ENCODE data around the gene GPR149.

The GPR149 gene

DNA sequence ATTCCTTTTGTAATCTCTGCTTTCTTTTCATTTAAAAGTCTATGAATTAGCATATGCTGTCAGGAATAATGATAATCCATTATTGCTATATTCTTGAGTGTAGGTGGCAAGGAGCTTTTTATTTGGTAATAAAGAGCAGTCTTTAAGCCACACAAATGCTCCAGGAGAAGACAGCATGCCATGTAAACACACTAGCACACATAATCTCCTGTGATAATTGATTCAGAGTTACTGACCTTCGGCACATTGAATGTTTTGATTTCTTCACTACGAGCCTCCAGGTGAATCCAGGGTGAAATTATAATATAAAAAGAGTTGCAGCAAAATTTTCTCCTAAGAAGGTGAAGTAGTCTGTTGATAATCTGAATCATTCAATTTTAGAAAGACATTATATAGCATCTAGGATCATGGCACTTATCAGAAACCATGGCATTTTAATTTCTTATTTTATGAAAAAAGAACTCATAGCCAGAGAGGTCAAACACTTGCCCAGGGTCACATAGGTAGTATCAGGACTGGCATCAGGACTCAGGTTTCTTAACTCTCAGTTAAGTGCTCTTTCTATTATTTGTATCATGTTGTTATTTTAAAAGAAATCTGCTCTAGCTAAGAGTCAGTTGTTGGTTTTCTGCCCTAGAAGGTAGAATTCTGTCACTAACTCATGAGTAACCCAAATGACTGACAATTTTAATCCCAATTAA, 84.4 kb downstream of the GPR149 start:
- Histone ChIP-seq H3K4me3 (ENCODE audit: low read depth, low read length) (no peak overlapping the region), H2AFZ (ENCODE audit: low read length, unreplicated experiment) (no peak overlapping the region), H3K36me3 (ENCODE audit: insufficient read depth, low read length) (no peaks in the 10 kb centered on the region), H3K79me2 (ENCODE audit: control insufficient read depth, insufficient read depth, low read length, unreplicated experiment) (no peaks in the 10 kb centered on the region), H3K4me1 (ENCODE audit: control insufficient read depth, insufficient read depth, low read length, unreplicated experiment) (no peaks in the 10 kb centered on the region), H3K27ac (ENCODE audit: low read depth, low read length) (no peak overlapping the region), H3K27me3 (ENCODE audit: insufficient read depth, low read length) (peaks cover 18% of the 10 kb centered on the region)

DNA sequence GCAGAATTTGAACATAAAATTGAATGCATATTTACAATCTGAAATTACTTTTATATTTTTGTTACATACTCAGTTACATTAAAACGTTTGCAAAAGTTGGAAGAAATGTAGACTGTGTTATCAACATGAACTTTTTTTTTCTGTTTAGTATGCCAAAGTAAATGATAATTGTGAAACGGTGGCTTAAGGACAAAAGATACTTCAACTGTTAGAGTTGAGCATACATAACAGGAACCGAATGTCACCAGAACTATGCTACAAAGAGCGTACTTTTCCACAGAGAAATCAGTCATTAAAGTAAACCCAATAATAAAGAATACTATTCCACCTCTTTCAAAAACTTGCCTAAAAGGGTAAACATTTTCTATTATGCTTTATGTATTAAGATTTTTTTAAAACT, 91.4 kb downstream of the GPR149 start:
- no peak overlapping the region for H3K27ac ChIP-seq (ENCODE audit: low read depth, low read length)
- H3K79me2 ChIP-seq (ENCODE audit: control insufficient read depth, insufficient read depth, low read length, unreplicated experiment), result no peaks in the 10 kb centered on the region
- H3K4me3 ChIP-seq (ENCODE audit: low read depth, low read length), result no peak overlapping the region
- peaks cover 4% of the 10 kb centered on the region for H3K4me1 ChIP-seq (ENCODE audit: control insufficient read depth, insufficient read depth, low read length, unreplicated experiment)
- H3K27me3 ChIP-seq (ENCODE audit: insufficient read depth, low read length), result no peaks in the 10 kb centered on the region
- H2AFZ ChIP-seq (ENCODE audit: low read length, unreplicated experiment), result no peak overlapping the region
- H3K36me3 ChIP-seq (ENCODE audit: insufficient read depth, low read length), result no peaks in the 10 kb centered on the region

DNA sequence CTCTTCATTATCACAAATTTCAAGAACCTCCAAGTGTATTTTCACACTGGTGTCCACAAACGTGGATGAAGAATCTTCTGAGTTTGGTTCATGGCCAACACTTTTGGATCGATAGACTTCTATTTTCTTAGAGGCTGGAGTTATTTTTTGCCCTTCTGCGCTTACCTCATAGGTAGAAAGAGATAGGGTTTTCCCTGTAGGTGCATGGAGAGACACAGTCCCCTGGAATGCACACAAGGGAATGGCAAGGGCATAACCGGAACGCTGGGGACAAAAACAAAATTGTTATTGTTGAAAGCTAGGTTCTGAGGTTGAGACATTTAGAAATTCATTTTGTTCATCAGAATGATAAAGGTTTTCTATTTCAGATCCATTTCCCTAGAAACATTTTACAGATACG, 92.0 kb downstream of the GPR149 start:
- no peak overlapping the region for H3K4me3 ChIP-seq (ENCODE audit: low read depth, low read length)
- H3K36me3 ChIP-seq (ENCODE audit: insufficient read depth, low read length), result no peaks in the 10 kb centered on the region
- peaks cover 4% of the 10 kb centered on the region for H3K4me1 ChIP-seq (ENCODE audit: control insufficient read depth, insufficient read depth, low read length, unreplicated experiment)
- H3K79me2 ChIP-seq (ENCODE audit: control insufficient read depth, insufficient read depth, low read length, unreplicated experiment), result no peaks in the 10 kb centered on the region
- H3K27me3 ChIP-seq (ENCODE audit: insufficient read depth, low read length), result 0 out of 2 replicates have a peak, but pooled peaks cover 4% of the 10 kb centered on the region
- no peak overlapping the region for H3K27ac ChIP-seq (ENCODE audit: low read depth, low read length)
- no peak overlapping the region for H2AFZ ChIP-seq (ENCODE audit: low read length, unreplicated experiment)

DNA sequence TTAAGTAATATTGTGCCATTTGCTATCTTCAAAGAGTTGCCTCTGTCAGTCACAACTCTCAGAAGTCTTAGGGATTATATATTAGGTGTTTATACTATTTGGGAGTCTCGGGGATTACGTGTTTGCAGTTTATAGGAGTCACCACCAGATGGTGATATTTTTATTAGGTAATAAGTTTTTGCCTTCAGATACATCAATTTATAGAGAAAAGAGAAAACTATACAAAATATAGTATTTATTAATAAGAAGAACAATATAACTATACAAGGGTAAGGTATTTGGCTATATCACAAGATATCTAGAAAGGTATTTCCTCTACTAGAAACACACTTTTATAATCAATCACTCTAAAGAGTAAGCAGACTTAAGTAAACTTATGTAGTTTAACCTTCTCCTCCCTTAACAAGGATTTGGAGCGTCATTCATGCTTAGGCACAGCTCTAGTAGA, 95.0 kb downstream of the GPR149 start:
- no peaks in the 10 kb centered on the region for H3K79me2 ChIP-seq (ENCODE audit: control insufficient read depth, insufficient read depth, low read length, unreplicated experiment)
- H3K36me3 ChIP-seq (ENCODE audit: insufficient read depth, low read length), result no peaks in the 10 kb centered on the region
- H2AFZ ChIP-seq (ENCODE audit: low read length, unreplicated experiment), result no peak overlapping the region
- H3K27ac ChIP-seq (ENCODE audit: low read depth, low read length), result no peak overlapping the region
- no peak overlapping the region for H3K4me3 ChIP-seq (ENCODE audit: low read depth, low read length)
- H3K27me3 ChIP-seq (ENCODE audit: insufficient read depth, low read length), result peaks cover 11% of the 10 kb centered on the region; the same call in 1 of the 2 replicates
- peaks cover 4% of the 10 kb centered on the region for H3K4me1 ChIP-seq (ENCODE audit: control insufficient read depth, insufficient read depth, low read length, unreplicated experiment)

DNA sequence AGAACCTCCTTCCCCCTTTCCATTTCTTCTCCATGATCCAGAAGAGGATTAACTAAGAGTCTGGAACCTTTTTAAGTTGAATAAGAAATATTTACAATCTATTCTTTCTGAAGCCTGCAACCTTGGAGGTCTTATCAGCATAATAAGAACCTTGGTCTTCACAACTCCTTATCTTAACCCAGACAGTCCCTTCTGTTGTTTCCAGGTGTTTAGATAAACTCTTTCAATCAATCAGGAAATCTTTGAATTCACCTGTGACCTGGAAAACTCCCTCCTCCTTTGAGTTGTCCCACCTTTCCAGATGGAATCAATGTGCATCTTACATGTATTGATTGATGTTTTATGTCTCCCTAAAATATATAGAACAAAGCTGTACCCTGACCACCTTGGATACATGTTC, 102.1 kb downstream of the GPR149 start:
- Histone ChIP-seq H3K79me2 (ENCODE audit: control insufficient read depth, insufficient read depth, low read length, unreplicated experiment) (peaks cover 13% of the 10 kb centered on the region), H3K4me1 (ENCODE audit: control insufficient read depth, insufficient read depth, low read length, unreplicated experiment) (no peaks in the 10 kb centered on the region), H3K27me3 (ENCODE audit: insufficient read depth, low read length) (peaks cover 6% of the 10 kb centered on the region; the same call in 1 of the 2 replicates), H3K4me3 (ENCODE audit: low read depth, low read length) (no peak overlapping the region), H2AFZ (ENCODE audit: low read length, unreplicated experiment) (no peak overlapping the region), H3K36me3 (ENCODE audit: insufficient read depth, low read length) (no peaks in the 10 kb centered on the region), H3K27ac (ENCODE audit: low read depth, low read length) (no peak overlapping the region)

DNA sequence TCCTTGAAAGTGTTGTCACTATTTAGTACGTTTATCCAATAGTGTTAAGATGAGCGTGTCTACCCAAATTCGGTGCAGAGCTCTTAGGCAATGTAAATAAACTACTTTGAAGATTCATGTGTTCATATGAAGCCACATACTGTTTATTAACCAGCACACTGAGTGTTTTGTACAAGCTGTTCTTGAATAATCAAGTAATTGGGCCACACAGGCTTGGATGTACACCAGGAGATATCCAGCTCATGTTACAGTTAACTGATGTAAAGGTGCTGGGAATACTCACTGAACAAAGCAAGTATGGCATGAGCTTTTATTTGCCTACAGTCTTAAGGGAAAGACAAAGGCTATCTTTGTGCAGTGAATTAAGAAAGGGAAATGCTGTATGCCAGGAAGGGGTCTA, 105.1 kb downstream of the GPR149 start:
- Histone ChIP-seq H3K79me2 (ENCODE audit: control insufficient read depth, insufficient read depth, low read length, unreplicated experiment) (peaks cover 43% of the 10 kb centered on the region), H3K27ac (ENCODE audit: low read depth, low read length) (peak overlapping the region; percentile 78; the same call in 1 of the 2 replicates), H3K4me3 (ENCODE audit: low read depth, low read length) (peak overlapping the region; percentile 93), H2AFZ (ENCODE audit: low read length, unreplicated experiment) (peak overlapping the region; percentile 88), H3K4me1 (ENCODE audit: control insufficient read depth, insufficient read depth, low read length, unreplicated experiment) (peaks cover 15% of the 10 kb centered on the region), H3K36me3 (ENCODE audit: insufficient read depth, low read length) (peaks cover 17% of the 10 kb centered on the region; the same call in 1 of the 2 replicates), H3K27me3 (ENCODE audit: insufficient read depth, low read length) (no peaks in the 10 kb centered on the region)

DNA sequence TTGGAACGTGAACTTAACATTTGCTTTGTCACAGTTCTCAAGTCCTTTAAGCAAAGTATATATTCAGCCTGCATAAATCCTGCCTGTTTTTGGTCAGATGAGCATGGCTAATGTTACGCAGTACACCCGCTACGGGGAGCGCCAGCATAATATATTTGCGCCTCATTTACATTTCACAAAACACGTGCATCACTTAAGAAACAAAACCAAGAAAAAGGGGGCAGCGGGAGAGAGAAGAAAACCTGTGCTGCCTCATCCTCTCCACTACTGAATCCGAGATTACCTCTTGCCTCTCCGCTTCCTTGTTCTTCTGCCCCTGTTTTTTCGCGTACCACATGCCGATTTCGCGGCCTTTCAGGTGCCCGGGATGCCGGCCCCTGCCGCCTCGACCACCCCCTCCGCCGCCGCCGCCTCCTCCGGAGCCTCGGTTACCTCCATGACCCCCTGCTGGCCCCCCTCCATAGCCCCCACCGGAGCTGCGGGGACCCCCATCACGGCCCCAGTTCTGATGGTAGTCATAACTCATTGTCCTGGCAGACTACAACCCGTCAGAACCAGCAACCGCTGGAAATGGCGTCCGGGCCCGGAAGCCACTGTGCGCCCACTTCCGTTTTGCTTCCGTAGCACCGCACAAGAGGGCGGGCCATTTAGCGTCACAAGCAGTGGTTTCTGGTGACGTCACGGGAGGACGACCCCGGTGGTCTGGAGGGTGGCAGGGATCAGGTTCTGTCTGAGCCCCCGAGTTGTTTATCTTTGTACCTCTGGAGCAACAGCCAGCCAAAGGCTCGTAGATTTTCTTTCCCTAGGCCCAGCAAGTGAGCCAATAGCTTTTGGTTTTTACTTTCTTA, 105.9 kb downstream of the GPR149 start, which contains the start of gene DHX36:
Gene DHX36, minus strand, starts transcription at position 597 of the 848 bp plus-strand sequence. Its CDS starts 71 bp downstream, at position 526.
- H3K4me3 ChIP-seq (ENCODE audit: low read depth, low read length), result peak within 1 kb of the TSS; percentile 93
- H3K4me1 ChIP-seq (ENCODE audit: control insufficient read depth, insufficient read depth, low read length, unreplicated experiment), result peaks cover 18% of the 10 kb centered on the region
- peak within 1 kb of the TSS; percentile 88 for H2AFZ ChIP-seq (ENCODE audit: low read length, unreplicated experiment)
- peaks cover 51% of the 10 kb centered on the region for H3K79me2 ChIP-seq (ENCODE audit: control insufficient read depth, insufficient read depth, low read length, unreplicated experiment)
- peak within 1 kb of the TSS; percentile 78 for H3K27ac ChIP-seq (ENCODE audit: low read depth, low read length)
- H3K27me3 ChIP-seq (ENCODE audit: insufficient read depth, low read length), result no peaks in the 10 kb centered on the region
- H3K36me3 ChIP-seq (ENCODE audit: insufficient read depth, low read length), result peaks cover 17% of the 10 kb centered on the region; the same call in 1 of the 2 replicates

DNA sequence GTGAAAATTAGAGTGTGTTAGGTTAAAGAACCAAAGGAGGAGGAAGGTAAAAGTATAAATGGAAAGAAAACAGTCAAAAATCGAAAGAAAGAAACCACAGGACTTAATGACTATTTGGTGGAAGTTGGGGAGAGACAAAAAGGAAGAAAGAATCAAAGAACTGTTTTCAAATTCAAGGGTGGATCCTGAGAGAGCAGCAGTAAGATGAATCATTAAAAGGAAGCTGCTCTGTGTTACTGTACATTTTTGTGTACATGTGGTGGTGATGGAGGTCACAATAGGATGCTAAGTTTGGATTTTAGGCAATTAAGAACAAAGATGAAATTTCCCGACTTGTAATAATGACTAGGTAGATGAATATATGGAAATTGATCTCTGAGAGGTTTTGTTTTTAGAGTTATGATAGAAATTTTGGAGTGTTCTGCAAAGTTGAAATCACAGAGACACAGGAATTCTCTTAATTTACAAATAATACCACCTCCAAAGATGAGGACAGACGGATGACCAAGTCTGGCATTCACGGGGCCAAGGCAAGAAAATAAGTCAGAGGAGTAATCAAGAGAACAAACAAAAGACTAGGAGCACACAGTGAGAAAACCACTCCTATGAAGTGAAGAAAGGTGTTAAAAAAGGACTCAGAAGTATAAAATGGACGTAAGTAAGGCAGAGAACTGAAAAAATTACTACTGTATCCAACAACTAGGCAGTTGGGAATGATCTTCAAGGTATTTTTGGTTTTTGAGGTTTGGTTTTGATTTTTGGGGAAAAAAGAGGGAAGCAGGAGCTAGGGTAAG, 112.8 kb downstream of the GPR149 start:
- Histone ChIP-seq H3K4me3 (ENCODE audit: low read depth, low read length) (no peak overlapping the region), H3K27ac (ENCODE audit: low read depth, low read length) (0 out of 2 replicates have a peak overlapping the region, but pooled peaks have one; percentile 16), H3K79me2 (ENCODE audit: control insufficient read depth, insufficient read depth, low read length, unreplicated experiment) (peaks cover 76% of the 10 kb centered on the region), H2AFZ (ENCODE audit: low read length, unreplicated experiment) (no peak overlapping the region), H3K4me1 (ENCODE audit: control insufficient read depth, insufficient read depth, low read length, unreplicated experiment) (peaks cover 37% of the 10 kb centered on the region), H3K27me3 (ENCODE audit: insufficient read depth, low read length) (no peaks in the 10 kb centered on the region), H3K36me3 (ENCODE audit: insufficient read depth, low read length) (peaks cover 36% of the 10 kb centered on the region)

DNA sequence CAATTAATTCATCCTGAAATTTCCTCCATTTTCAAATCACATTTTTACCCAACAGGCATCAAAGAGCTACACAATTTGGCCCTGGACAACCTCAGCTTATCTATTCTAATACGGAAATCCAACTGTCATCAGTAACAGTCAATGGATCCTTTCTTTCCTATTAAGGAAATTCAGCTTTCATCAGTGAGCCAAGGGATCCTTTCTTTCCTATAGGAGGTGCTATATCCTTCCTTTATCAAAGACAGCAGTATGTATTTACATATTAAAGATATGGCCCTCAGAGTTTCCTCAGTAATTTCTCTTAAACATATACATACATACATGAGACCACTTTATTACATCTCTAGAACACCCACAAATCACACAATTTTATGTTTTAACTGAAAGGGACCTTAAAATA, 115.8 kb downstream of the GPR149 start:
- no peak overlapping the region for H2AFZ ChIP-seq (ENCODE audit: low read length, unreplicated experiment)
- peaks cover 46% of the 10 kb centered on the region for H3K79me2 ChIP-seq (ENCODE audit: control insufficient read depth, insufficient read depth, low read length, unreplicated experiment)
- no peak overlapping the region for H3K27ac ChIP-seq (ENCODE audit: low read depth, low read length)
- peaks cover 34% of the 10 kb centered on the region for H3K36me3 ChIP-seq (ENCODE audit: insufficient read depth, low read length)
- H3K4me1 ChIP-seq (ENCODE audit: control insufficient read depth, insufficient read depth, low read length, unreplicated experiment), result peaks cover 26% of the 10 kb centered on the region
- no peak overlapping the region for H3K4me3 ChIP-seq (ENCODE audit: low read depth, low read length)
- H3K27me3 ChIP-seq (ENCODE audit: insufficient read depth, low read length), result no peaks in the 10 kb centered on the region

DNA sequence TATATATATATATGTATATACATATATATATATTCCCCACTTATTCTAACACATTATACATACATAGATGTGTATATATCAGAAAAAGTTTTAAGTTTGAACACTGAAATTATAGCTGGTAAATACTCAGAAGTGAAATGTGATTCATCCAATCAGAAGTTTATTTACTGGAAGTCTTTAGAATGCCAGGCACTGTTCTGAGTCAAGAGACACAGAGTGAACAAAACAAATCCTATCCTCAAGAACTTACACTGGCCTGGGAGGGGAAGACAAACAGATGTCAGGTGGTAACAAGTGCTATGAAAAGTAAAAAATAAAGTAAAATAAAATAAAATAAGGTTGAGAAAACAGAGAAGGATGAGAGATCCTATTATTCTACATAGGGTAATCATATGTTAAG, 119.2 kb downstream of the GPR149 start:
- Histone ChIP-seq H3K4me3 (ENCODE audit: low read depth, low read length) (no peak overlapping the region), H3K36me3 (ENCODE audit: insufficient read depth, low read length) (peaks cover 38% of the 10 kb centered on the region), H3K79me2 (ENCODE audit: control insufficient read depth, insufficient read depth, low read length, unreplicated experiment) (peaks cover 15% of the 10 kb centered on the region), H3K27me3 (ENCODE audit: insufficient read depth, low read length) (no peaks in the 10 kb centered on the region), H2AFZ (ENCODE audit: low read length, unreplicated experiment) (no peak overlapping the region), H3K4me1 (ENCODE audit: control insufficient read depth, insufficient read depth, low read length, unreplicated experiment) (peaks cover 3% of the 10 kb centered on the region), H3K27ac (ENCODE audit: low read depth, low read length) (no peak overlapping the region)

Measured in ACC112 (cell line).